HG03432 (cell line): ENCODE results near the gene PDE4DIP.
"Not testable (repeated sequence)": the region's sequence is repeated elsewhere in the genome, so short reads cannot be mapped to it uniquely, and the experiment has no call there.

Experiments
- ATAC-seq: cut with Tn5 transposase; IDR thresholded peaks from one replicate; pipeline ENCODE4 v1.9.1; 2021; ENCODE audit warnings: mild to moderate bottlenecking, moderate library complexity; ENCODE audit not compliant: unreplicated experiment

PDE4DIP gene

GRCh38 chr1:148969126-148969525 lies 124.9 kb downstream of the PDE4DIP start:
- not testable (repeated sequence) for ATAC-seq

DNA sequence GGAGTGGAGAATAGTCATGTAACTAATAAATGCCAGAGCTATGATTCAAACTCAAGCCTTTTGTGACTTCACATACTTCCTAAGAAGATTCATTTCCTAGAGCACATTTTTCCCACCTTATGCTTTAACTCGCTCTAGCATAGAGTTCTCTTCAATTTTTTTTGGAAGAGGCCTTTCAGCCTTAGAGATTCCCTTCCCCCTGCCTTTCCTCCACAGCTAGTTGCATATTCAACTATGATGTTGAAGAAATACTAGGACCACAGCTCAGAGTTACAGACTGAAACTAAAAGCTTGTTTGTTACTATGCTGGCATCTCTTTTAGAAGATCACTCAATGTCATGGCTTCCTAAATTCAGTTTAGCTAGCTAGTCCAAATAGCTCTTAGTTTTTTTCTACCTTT lies 131.2 kb downstream of the PDE4DIP start:
- ATAC-seq: peak; percentile 60

DNA sequence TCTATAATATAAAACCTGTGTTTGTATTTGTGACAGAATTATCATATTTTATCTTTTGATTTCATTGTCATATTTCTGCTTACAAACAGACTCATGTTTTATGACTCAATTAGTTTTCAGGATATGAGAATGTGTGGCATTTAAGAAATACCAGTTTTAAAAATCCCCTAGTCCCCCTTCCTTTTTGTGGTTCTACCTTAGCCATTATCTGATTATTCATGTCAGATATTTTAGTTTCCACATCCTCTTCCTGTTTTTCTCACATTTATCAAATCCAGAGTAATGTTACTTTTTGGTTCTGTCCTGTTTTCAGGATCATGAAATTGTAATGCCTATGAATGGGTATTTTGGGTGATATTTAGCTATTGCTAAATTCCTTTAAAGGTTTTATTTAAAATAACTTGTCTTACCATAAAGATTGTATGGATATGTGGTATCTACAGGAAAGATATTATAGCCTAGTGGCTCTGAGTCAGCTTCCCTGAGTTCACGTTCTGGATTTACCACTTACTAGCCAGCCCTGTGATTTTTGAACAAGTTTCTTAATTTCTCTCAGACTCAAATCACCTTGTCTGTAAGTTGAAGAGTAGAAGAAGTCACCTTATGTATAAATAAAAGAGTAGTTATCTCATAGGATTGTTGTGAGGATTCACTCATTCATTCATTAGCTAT lies 131.8 kb downstream of the PDE4DIP start:
- ATAC-seq: peak; percentile 78

DNA sequence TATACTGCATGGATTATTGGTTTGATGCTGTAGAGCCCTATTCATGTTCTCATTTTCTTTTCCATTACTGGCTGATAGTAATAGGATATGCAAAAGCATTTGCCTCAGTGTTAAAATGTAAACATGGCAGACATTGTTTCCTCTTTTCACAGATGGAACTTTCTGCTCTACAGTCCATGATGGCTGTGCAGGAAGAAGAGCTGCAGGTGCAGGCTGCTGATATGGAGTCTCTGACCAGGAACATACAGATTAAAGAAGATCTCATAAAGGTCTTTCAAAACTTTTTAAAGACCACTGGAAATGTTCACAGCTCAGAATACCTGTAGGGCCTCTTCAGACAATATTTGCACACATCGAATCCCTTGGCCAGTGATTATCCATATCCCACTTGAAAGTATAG lies 133.6 kb downstream of the PDE4DIP start:
- ATAC-seq: not testable (repeated sequence)

- not testable (repeated sequence) for ATAC-seq
These were observed 145.2 kb downstream of the PDE4DIP start for GRCh38 chr1:148989378-148989777.

DNA sequence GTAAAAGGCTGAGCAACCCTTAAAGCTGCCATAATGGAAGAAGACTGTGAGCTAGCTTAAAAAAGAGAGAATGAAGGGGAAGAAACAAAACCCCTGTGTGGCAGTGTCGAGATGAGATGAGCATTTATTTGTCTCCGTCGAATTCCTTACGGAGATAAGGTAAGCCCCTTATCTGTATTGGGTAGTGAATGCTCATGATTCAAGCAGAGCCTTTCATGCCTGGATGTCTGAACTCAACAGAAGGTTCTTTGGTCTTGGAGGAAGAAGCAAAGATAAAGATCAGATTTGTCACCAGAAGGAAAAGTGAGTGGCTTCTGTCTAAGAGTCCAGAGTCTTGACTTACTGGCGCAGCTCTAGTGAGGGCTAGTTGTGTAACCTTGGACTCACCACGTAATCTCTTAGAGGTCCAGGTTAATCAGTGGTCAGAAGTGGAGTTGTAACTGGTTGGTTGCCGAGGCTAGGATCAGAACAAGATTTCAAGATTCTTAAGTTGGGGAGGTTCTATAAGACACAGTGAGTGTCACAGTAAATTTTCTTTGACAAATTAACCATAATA lies 146.1 kb downstream of the PDE4DIP start:
- not testable (repeated sequence) for ATAC-seq

DNA sequence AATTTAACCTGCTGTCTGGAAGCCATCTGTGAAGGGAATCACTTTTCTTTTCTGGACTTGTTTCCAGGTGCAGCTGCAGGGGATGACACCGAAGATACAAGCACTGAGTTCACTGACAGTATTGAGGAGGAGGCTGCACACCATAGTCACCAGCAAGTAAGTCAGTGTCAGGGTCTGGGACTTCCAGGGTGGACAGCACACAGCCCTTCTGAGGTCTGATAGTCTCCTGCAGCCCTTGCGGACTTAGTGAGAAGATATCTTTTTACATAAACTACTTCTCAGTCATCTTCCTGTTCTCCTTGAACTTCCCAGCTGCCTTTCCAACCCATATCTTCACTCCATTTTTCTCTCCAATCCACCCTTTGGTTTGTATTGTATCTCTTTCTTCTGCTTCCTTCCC lies 147.6 kb downstream of the PDE4DIP start:
- not testable (repeated sequence) for ATAC-seq

DNA sequence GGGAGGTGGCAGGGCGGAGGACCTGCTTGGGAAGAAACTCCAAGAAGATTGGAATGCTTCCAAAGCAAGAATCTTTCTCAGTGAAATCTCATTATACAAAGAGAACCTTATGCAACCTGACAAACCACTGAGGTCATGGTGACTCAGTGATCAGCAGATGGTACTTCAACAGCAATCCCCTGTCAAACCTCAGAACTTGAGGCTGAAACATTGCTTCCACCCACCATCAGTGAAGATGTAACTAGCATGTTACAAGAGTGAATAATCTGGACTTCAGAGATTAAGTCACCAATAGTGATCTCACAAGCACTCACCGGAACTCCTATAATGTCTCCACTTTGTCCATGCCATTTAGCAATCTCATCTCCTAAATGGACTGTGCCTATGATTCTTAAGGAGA lies 148.1 kb downstream of the PDE4DIP start:
- ATAC-seq: not testable (repeated sequence)

DNA sequence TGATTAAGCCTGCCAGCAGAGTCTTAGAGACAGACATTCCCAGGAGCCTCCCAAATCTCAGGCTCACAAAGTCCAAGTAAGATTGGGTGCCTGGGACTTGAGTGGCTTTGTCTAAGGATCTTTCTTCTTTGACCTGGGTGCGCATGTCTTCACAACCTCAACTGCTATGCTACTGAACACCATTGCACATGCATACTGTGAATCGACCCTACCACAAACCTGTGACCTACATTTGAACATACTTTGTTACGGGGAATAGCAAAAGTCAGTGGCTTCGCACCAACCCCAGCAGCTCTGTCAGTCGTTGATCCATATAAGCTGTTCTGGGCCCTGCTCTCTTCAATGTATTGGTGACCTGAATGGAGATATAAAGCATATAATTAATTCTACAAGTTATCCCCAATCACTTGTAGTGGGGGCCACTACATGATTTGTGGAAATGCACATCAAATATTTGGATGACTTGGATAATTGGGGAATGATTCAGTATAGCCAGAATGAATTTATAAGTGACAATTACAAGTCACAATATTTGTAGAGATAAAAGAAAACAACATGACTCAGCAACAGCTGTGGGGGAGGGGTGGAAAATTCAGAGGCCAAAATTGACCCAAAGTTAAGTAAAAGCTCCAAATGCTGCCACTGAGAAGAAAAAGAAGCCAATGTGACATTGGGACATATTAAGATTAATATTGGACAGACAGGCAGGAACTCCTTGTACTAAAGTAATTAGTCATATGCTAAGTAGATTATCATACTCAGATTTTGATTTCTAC lies 152.4 kb downstream of the PDE4DIP start:
- ATAC-seq: not testable (repeated sequence)

DNA sequence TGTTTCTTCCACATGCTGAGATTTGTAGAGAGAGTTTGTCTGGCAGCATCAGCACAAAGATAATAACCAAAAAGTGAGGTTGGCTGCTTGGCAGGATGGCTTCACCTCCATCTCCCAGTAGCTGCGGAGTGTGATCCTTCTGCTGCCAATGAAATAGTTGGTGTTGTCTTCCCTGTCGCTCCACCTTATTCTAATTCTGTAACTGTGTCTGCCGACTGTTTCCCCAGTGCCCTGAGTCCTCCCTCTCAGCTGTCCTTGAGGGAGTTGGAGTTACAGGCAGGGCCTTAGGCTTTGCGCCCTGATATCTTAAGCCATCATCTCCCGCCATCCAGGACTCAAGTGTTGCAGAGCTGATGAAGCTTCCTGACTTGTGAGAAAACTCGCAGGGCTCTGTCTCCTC lies 153.2 kb downstream of the PDE4DIP start:
- ATAC-seq: not testable (repeated sequence)

DNA sequence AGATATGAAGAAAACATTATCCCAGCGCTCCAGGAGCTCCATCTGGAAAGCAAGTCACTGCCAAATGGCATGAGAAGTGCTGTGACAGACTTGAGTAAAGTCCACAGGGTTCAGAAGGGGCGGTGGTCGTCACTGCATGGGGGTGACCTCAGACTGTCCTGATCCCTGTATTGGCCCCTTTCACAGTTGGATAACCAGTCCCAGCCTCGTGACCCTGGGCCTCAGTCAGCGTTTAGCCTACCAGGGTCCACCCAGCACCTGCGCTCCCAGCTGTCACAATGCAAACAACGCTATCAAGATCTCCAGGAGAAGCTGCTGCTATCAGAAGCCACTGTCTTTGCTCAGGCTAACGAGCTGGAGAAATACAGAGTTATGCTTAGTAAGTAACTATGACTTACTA lies 158.4 kb downstream of the PDE4DIP start:
- not testable (repeated sequence) for ATAC-seq

- ATAC-seq: not testable (repeated sequence)
These were observed 164.1 kb downstream of the PDE4DIP start for GRCh38 chr1:149008326-149008725.

GRCh38 chr1:149008769-149009168 lies 164.5 kb downstream of the PDE4DIP start:
- not testable (repeated sequence) for ATAC-seq

GRCh38 chr1:149009761-149010160 lies 165.5 kb downstream of the PDE4DIP start:
- ATAC-seq: not testable (repeated sequence)

DNA sequence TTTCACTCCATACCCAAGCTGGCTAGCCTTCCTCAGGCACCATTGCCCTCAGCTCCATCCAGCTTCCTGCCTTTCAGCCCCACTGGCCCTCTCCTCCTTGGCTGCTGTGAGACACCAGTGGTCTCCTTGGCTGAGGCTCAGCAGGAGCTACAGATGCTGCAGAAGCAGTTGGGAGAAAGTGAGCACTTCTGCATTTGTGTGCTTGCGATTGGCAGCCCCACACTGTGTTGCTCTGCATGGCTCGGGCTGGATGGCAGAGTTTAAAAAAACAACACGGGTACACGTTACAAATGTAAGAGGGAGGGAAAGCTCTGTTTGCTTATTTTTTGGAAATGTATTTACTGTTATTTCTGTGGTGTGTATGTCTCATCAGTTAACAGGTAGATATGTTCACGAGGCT lies 168.4 kb downstream of the PDE4DIP start:
- not testable (repeated sequence) for ATAC-seq

- ATAC-seq: not testable (repeated sequence)
These were observed 169.3 kb downstream of the PDE4DIP start for GRCh38 chr1:149013513-149013912.

DNA sequence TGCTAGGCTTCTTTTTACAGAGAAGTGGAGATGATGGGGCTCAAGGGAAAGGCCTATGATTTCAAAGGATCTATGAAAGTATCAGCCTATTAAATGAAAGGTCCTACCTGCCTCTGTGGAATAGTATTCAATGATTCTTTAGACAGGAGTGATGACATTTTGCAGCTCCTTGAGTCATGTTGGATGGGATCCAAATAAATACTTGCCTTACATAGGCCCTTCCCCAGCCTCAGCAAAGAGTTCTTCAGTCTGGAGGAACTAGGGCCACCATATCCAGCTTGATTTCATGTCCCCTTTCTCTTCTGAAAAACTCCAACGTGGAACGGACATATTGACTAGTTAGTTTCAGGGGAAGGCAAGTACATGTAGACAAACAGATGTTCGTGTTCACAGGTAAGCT lies 171.3 kb downstream of the PDE4DIP start:
- ATAC-seq: not testable (repeated sequence)

DNA sequence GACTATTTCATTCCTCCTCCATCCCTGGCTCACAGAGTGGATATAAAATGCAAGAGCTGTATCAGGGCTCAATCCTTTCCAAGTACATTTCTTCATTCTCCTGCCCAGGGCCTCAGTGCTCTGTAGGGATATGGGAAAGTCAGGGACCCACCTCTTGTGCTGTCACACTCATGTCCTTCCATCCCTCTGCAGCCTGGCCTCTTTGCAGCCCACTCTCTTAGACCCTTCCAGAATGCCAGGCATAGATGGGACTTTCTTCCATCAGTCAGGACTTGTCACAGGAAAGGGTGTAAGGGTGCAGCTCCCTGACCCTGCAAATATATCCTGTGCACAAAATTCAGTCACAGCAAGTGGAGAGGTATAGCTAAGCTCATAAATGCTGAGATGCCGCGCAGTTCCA lies 172.4 kb downstream of the PDE4DIP start:
- not testable (repeated sequence) for ATAC-seq

DNA sequence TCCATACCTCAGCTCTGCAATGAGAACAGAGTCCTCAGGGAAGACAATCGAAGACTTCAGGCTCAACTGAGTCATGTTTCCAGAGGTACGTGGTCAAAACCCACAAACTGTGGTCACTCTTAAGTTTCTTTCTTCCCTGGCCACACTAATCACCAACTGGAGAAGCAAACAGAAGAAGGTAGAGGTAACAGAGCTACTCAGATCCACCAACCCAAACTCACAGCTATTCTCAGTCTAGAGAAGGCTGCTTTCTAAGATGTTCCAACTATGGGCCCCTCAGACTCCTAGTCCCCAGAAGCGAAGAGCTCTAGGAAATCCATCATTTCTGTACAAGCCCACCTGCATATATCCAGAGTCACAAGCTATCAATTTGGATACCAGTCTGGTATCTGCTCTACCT lies 174.3 kb downstream of the PDE4DIP start:
- not testable (repeated sequence) for ATAC-seq

DNA sequence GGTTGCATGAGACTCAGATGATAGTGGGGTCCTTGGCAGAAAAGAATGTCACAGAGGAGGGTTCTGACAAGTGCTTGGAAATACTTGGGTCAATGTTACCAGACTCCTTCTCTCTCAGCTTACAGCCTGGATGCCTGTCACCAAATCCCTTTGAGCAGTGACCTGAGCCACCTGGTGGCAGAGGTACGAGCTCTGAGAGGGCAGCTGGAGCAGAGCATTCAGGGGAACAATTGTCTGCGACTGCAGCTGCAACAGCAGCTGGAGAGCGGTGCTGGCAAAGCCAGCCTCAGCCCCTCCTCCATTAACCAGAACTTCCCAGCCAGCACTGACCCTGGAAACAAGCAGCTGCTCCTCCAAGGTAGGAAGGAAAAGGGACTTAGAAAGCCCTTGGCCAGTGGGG lies 180.1 kb downstream of the PDE4DIP start:
- not testable (repeated sequence) for ATAC-seq

- ATAC-seq: not testable (repeated sequence)
These were observed 189.7 kb downstream of the PDE4DIP start for GRCh38 chr1:149033916-149034315.

DNA sequence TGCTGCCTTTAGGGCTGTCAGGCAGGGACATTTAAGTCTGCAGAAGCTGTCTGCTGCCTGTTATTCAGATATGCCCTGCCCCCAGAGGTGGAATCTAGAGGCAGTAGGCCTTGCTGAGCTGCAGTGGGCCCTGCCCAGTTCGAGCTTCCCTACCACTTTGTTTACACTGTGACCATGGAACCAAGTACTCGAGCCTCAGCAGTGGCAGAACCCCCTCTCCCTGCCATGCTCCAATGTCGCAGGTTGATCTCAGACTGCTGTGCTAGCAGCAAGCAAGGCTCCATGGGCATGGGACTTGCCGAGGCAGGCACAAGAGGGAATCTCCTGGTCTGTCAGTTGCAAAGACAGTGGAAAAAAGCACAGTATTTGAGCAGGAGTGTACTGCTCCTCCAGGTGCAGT lies 198.8 kb downstream of the PDE4DIP start:
- not testable (repeated sequence) for ATAC-seq
